GM18499 (cell line): Measurements from ENCODE around the gene NECAP2.
"Not testable (repeated sequence)": the region's sequence is repeated elsewhere in the genome, so short reads cannot be mapped to it uniquely, and the experiment has no call there.

Experiments used
- ATAC-seq: cut with Tn5 transposase; IDR thresholded peaks from one replicate; pipeline ENCODE4 v1.9.1; 2021; ENCODE audit warnings: moderate number of reproducible peaks; ENCODE audit not compliant: insufficient read depth, unreplicated experiment

NECAP2 gene

GRCh38 chr1:16454909-16455308 is 14.4 kb downstream of the NECAP2 start:
- ATAC-seq, result not testable (repeated sequence)

- ATAC-seq, result not testable (repeated sequence)
Observed at GRCh38 chr1:16456151-16456550, 15.6 kb downstream of the NECAP2 start.

GRCh38 chr1:16458831-16459230 is 18.3 kb downstream of the NECAP2 start:
- no peak for ATAC-seq

- no peak for ATAC-seq
Observed at GRCh38 chr1:16459352-16459925, 18.9 kb downstream of the NECAP2 start.

- ATAC-seq, result no peak
Observed at GRCh38 chr1:16461681-16462080, 21.2 kb downstream of the NECAP2 start.

- no peak for ATAC-seq
Observed at GRCh38 chr1:16462773-16463330, 22.3 kb downstream of the NECAP2 start.

- no peak for ATAC-seq
Observed at GRCh38 chr1:16464917-16465625, 24.5 kb downstream of the NECAP2 start.

GRCh38 chr1:16468558-16468957 is 28.0 kb downstream of the NECAP2 start:
- no peak for ATAC-seq

- no peak for ATAC-seq
Observed at GRCh38 chr1:16474166-16474800, 33.8 kb downstream of the NECAP2 start.

GRCh38 chr1:16474891-16475290 is 34.4 kb downstream of the NECAP2 start:
- ATAC-seq, result not testable (repeated sequence)

- ATAC-seq, result not testable (repeated sequence)
Observed at GRCh38 chr1:16475771-16476770, 35.5 kb downstream of the NECAP2 start.

GRCh38 chr1:16478091-16478490 is 37.6 kb downstream of the NECAP2 start:
- ATAC-seq, result no peak

- not testable (repeated sequence) for ATAC-seq
Observed at GRCh38 chr1:16483146-16483545, 42.6 kb downstream of the NECAP2 start.

GRCh38 chr1:16483639-16484500 is 43.3 kb downstream of the NECAP2 start:
- not testable (repeated sequence) for ATAC-seq

GRCh38 chr1:16484501-16484835 is 43.9 kb downstream of the NECAP2 start:
- ATAC-seq, result no peak

GRCh38 chr1:16484931-16485330 is 44.4 kb downstream of the NECAP2 start:
- ATAC-seq, result no peak

- not testable (repeated sequence) for ATAC-seq
Observed at GRCh38 chr1:16486316-16486715, 45.8 kb downstream of the NECAP2 start.

- ATAC-seq, result not testable (repeated sequence)
Observed at GRCh38 chr1:16487011-16487410, 46.5 kb downstream of the NECAP2 start.

GRCh38 chr1:16489195-16489880 is 48.8 kb downstream of the NECAP2 start:
- not testable (repeated sequence) for ATAC-seq
